Measurements from ENCODE around the gene SLC25A51. TPM values are rescaled to one million over a fixed set of nuclear protein-coding genes. Genes with fewer than 3 reads are reported as not detected.

Gene SLC25A51
- total RNA-seq, 1 donor from 2014 or later = 28.5 TPM

- no peak for DNase-seq (ENCODE audit: low spot score)
- H3K9me3 Mint-ChIP-seq (ENCODE audit: unreplicated experiment) = no peaks in the 10 kb centered on the region
- peaks cover 7% of the 10 kb centered on the region for H3K27me3 Mint-ChIP-seq (ENCODE audit: unreplicated experiment)
- H3K4me1 Mint-ChIP-seq (ENCODE audit: unreplicated experiment) = peaks cover 18% of the 10 kb centered on the region
- peak overlapping the region; percentile 62 for H3K27ac Mint-ChIP-seq (ENCODE audit: unreplicated experiment)
- H3K4me3 Mint-ChIP-seq (ENCODE audit: unreplicated experiment) = no peak overlapping the region
- peaks cover 58% of the 10 kb centered on the region for H3K36me3 Mint-ChIP-seq (ENCODE audit: low read depth, unreplicated experiment)
- TF ChIP-seq CTCF (IDR thresholded peaks at IDR 0.05; ENCODE audit: unreplicated experiment) = no peak
These were observed 46.6 kb upstream of the SLC25A51 start for GRCh38 chr9:37950561-37950960.

GRCh38 chr9:37949576-37949975, 45.6 kb upstream of the SLC25A51 start:
- Mint-ChIP-seq H3K9me3 (ENCODE audit: unreplicated experiment) (no peaks in the 10 kb centered on the region), H3K4me1 (ENCODE audit: unreplicated experiment) (peaks cover 20% of the 10 kb centered on the region), H3K36me3 (ENCODE audit: low read depth, unreplicated experiment) (peaks cover 56% of the 10 kb centered on the region), H3K27ac (ENCODE audit: unreplicated experiment) (no peak overlapping the region), H3K27me3 (ENCODE audit: unreplicated experiment) (peaks cover 7% of the 10 kb centered on the region), H3K4me3 (ENCODE audit: unreplicated experiment) (no peak overlapping the region)
- DNase-seq (ENCODE audit: low spot score) = no peak
- no peak for TF ChIP-seq CTCF (IDR thresholded peaks at IDR 0.05; ENCODE audit: unreplicated experiment)

- no peak for TF ChIP-seq CTCF (IDR thresholded peaks at IDR 0.05; ENCODE audit: unreplicated experiment)
- H3K27ac Mint-ChIP-seq (ENCODE audit: unreplicated experiment) = no peak overlapping the region
These were observed 44.6 kb upstream of the SLC25A51 start for GRCh38 chr9:37948417-37948980.

GRCh38 chr9:37947977-37948376, 44.0 kb upstream of the SLC25A51 start:
- Mint-ChIP-seq H3K27me3 (ENCODE audit: unreplicated experiment) (peaks cover 3% of the 10 kb centered on the region), H3K36me3 (ENCODE audit: low read depth, unreplicated experiment) (peaks cover 50% of the 10 kb centered on the region), H3K4me1 (ENCODE audit: unreplicated experiment) (peaks cover 9% of the 10 kb centered on the region), H3K9me3 (ENCODE audit: unreplicated experiment) (no peaks in the 10 kb centered on the region), H3K4me3 (ENCODE audit: unreplicated experiment) (no peak overlapping the region), H3K27ac (ENCODE audit: unreplicated experiment) (no peak overlapping the region)
- no peak for DNase-seq (ENCODE audit: low spot score)
- no peak for TF ChIP-seq CTCF (IDR thresholded peaks at IDR 0.05; ENCODE audit: unreplicated experiment)

More at GRCh38 chr9:37948417-37948980, 44.6 kb upstream of the SLC25A51 start:
- no peak for DNase-seq (ENCODE audit: low spot score)
- Mint-ChIP-seq H3K4me3 (ENCODE audit: unreplicated experiment) (no peak overlapping the region), H3K4me1 (ENCODE audit: unreplicated experiment) (peaks cover 12% of the 10 kb centered on the region), H3K9me3 (ENCODE audit: unreplicated experiment) (no peaks in the 10 kb centered on the region), H3K36me3 (ENCODE audit: low read depth, unreplicated experiment) (peaks cover 53% of the 10 kb centered on the region), H3K27me3 (ENCODE audit: unreplicated experiment) (peaks cover 3% of the 10 kb centered on the region)

GRCh38 chr9:37947471-37947870, 43.5 kb upstream of the SLC25A51 start:
- TF ChIP-seq CTCF (IDR thresholded peaks at IDR 0.05; ENCODE audit: unreplicated experiment) = no peak
- Mint-ChIP-seq H3K4me1 (ENCODE audit: unreplicated experiment) (peaks cover 7% of the 10 kb centered on the region), H3K27ac (ENCODE audit: unreplicated experiment) (no peak overlapping the region)

More at GRCh38 chr9:37947471-37947870, 43.5 kb upstream of the SLC25A51 start:
- H3K9me3 Mint-ChIP-seq (ENCODE audit: unreplicated experiment) = no peaks in the 10 kb centered on the region
- no peak for DNase-seq (ENCODE audit: low spot score)
- H3K4me3 Mint-ChIP-seq (ENCODE audit: unreplicated experiment) = peak overlapping the region; percentile 59
- H3K27me3 Mint-ChIP-seq (ENCODE audit: unreplicated experiment) = peaks cover 3% of the 10 kb centered on the region
- H3K36me3 Mint-ChIP-seq (ENCODE audit: low read depth, unreplicated experiment) = peaks cover 47% of the 10 kb centered on the region
